Esophagus muscularis mucosa (tissue), 3 donors: ENCODE measurements around the gene CX3CL1.

Experiments
- CTCF ChIP-seq, 3 experiments: fragments of 200-600 bp in 2 of 3; fragments of 450-650 bp in 1 of 3; sonication (generic) in 2 of 3; IDR thresholded peaks; one replicate each; pipeline ENCODE4 v1.5.1; 2017 to 2019; ENCODE audit warnings: antibody characterized with exemption in 3 of 3, mild to moderate bottlenecking in 2 of 3, moderate library complexity in 1 of 3
- EP300 ChIP-seq: sonication (generic); formaldehyde crosslinking; IDR thresholded peaks from one replicate; pipeline ENCODE4 v1.6.1; 2017; ENCODE audit warnings: antibody characterized with exemption

- no peak for TF ChIP-seq EP300
- no peak for TF ChIP-seq CTCF (IDR thresholded peaks at IDR 0.05)
Measured at GRCh38 chr16:57364143-57364542, 8.1 kb upstream of the CX3CL1 start.
